ENCODE data around the gene OXER1. TPM values are rescaled to one million over a fixed set of nuclear protein-coding genes. Genes with fewer than 3 reads are reported as not detected.

Gene OXER1
- total and polyA plus RNA-seq, 9 of the 15 experiments (the other 6 are each of a cell fraction or from before 2014, with no cell fraction given), result not detected

- Histone ChIP-seq H3K9ac (ENCODE audit: insufficient read depth in 1 of 2, low read depth in 2 of 2, low read length in 2 of 2) (no peak overlapping the region), H4K20me1 (replicated peaks; ENCODE audit: control insufficient read depth, insufficient read depth, low read length) (peaks cover 8% of the 10 kb centered on the region), H3K36me3 (ENCODE audit: control insufficient read depth, insufficient read depth, low read length) (no peaks in the 10 kb centered on the region), H3K4me3 (no peak overlapping the region), H2AFZ (ENCODE audit: low read depth, low read length) (no peak overlapping the region), H3K79me2 (ENCODE audit: control insufficient read depth, insufficient read depth, low read length) (no peaks in the 10 kb centered on the region), H3K27me3 (ENCODE audit: control insufficient read depth in 2 of 2, insufficient read depth in 2 of 2, low read length in 2 of 2) (peaks cover 12 to 57% of the 10 kb centered on the region in 2 experiments), H3K4me2 (ENCODE audit: insufficient read depth, low read length) (no peak overlapping the region), H3K9me1 (ENCODE audit: control insufficient read depth, insufficient read depth, low read length) (no peaks in the 10 kb centered on the region), H3K27ac (ENCODE audit: extremely low read depth, low read depth, low read length) (no peak overlapping the region), H3K4me1 (replicated peaks in 1 of 2; ENCODE audit: control insufficient read depth in 2 of 2, insufficient read depth in 2 of 2, low read length in 2 of 2) (peaks cover 0 to 9% of the 10 kb centered on the region in 2 experiments; a peak in 2 of 5 replicates), H3K9me3 (replicated peaks; ENCODE audit: control insufficient read depth, insufficient read depth, low read depth, low read length) (no peaks in the 10 kb centered on the region)
- no TSS peak for BruUV-seq (replicated peaks)
- WGBS (ENCODE audit: insufficient coverage, low coverage, missing lambda C conversion rate), result 14% methylated on average over 13 of the region's 14 CpGs
- DNase-seq (ENCODE audit: extremely low read depth in 1 of 4, low spot score in 3 of 4) (peak in 2 of 4 experiments; percentile 5 to 7), ATAC-seq (no peak), FAIRE-seq (no peak)
- intact Hi-C loops (cut with micrococcal nuclease), result no loop called here
- POLR2A ChIA-PET, result interaction anchor here (0.6 to 1.1 kb wide), 3 partner anchors 9 to 32 kb away, joined by 3 read pairs; no protein-coding TSS in a partner anchor
- CTCF ChIA-PET (ENCODE audit: low intra/inter-chr PET ratio), result no interaction called here
- in situ Hi-C loops (cut with MboI), result no loop called here
- TF ChIP-seq NONO (IDR thresholded peaks at IDR 0.05; ENCODE audit: low read depth in 2 of 2, low read length in 1 of 2) (no peak), MBD2 (IDR thresholded peaks at IDR 0.05; ENCODE audit: borderline replicate concordance, low read depth) (no peak), CXXC5 (CRISPR knock-in tag; IDR thresholded peaks at IDR 0.05) (no peak), ZNF696 (CRISPR knock-in tag; conservative IDR thresholded peaks at IDR 0.05) (no peak), SIN3B (IDR thresholded peaks at IDR 0.05; ENCODE audit: low read depth) (no peak), ZNF589 (CRISPR knock-in tag; IDR thresholded peaks at IDR 0.05; ENCODE audit: low read depth) (no peak), ZNF507 (tag; conservative IDR thresholded peaks at IDR 0.05) (no peak), NFXL1 (CRISPR knock-in tag; IDR thresholded peaks at IDR 0.05) (no peak), ZNF274 (IDR thresholded peaks at IDR 0.05; ENCODE audit: borderline replicate concordance, low read depth, low read length) (no peak), SETDB1 (IDR thresholded peaks at IDR 0.05; ENCODE audit: low read length) (no peak), EHMT2 (IDR thresholded peaks at IDR 0.05) (no peak)
- TF ChIP-seq, protein P1, sequence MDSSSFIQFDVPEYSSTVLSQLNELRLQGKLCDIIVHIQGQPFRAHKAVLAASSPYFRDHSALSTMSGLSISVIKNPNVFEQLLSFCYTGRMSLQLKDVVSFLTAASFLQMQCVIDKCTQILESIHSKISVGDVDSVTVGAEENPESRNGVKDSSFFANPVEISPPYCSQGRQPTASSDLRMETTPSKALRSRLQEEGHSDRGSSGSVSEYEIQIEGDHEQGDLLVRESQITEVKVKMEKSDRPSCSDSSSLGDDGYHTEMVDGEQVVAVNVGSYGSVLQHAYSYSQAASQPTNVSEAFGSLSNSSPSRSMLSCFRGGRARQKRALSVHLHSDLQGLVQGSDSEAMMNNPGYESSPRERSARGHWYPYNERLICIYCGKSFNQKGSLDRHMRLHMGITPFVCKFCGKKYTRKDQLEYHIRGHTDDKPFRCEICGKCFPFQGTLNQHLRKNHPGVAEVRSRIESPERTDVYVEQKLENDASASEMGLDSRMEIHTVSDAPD (CRISPR knock-in tag; IDR thresholded peaks at IDR 0.05), result no peak
Measured at GRCh38 chr2:42755191-42755880, 8.6 kb downstream of the OXER1 start.
